Stimulated activated naive CD4-positive, alpha-beta T cell (primary cell): ENCODE measurements around the gene CDC27.
"Not testable (repeated sequence)": the region's sequence is repeated elsewhere in the genome, so short reads cannot be mapped to it uniquely, and the experiment has no call there.

Source experiments
- DNase-seq, 6 experiments: peaks; one replicate each; lab custom pipeline; 2025; lab: John Stamatoyannopoulos, UW

Gene CDC27

DNA sequence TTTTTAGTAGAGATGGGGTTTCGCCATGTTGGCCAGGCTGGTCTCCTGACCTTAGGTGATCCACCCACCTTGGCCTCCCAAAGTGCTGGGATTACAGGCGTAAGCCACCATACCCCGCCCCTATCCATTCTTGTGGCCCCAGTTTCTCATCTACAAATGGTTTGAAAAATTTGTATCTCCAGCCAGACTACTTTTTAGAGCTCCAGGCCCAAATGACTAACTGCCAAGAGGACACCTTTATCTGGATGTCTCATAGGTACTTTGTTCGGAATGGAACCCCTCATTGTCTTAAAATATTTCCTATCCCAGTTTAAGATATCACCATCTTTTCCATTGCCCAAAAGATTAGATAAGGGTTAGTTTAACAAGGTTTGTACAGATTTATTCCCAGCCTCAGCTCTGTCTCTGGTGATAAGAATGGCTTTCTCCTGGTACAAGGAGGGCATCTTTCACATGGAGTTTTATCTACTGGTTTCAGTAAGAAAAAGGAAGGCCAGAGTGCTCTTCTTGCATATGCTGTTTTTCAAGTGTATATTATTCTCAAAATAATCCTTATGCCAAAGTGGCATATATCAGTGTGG, 4.9 kb upstream of the CDC27 start:
- DNase-seq = no peak

DNA sequence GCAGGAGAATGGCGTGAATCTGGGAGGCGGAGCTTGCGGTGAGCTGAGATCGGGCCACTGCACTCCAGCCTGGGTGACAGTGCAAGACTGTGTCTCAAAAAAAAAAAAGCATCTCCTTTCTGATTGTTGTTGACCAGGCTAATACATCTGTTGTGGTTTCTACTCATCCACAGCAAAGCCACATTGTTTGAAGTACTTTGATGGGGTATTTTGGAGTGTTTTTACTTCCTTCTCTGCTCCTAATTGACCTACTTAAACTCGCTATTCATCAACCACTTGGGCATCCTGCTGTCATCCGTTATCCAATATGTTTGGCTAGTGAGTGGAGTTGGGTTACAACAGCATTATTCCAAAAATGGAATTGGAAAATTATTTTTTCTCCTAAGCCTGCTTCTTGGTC, 3.5 kb upstream of the CDC27 start:
- no peak for DNase-seq

DNA sequence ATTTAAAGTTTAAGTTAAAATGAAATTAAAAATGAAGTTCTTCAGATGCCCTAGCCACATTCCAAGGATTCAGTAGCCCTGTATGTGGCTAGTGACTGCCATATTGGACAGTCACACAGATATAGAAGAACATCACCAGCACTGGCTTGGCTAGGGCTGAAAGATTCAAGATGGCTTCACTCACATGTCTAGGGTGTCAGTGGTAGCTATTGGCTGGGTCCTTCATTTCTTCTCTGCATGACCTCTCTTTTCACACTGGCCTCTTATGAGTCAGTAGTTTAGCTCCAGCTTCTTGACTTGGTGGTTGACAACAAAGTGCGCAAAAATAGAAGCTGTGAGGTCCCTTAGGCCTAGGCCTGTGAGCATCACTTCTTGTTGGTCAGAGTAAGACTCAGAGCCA, 1.7 kb upstream of the CDC27 start:
- no peak for DNase-seq

DNA sequence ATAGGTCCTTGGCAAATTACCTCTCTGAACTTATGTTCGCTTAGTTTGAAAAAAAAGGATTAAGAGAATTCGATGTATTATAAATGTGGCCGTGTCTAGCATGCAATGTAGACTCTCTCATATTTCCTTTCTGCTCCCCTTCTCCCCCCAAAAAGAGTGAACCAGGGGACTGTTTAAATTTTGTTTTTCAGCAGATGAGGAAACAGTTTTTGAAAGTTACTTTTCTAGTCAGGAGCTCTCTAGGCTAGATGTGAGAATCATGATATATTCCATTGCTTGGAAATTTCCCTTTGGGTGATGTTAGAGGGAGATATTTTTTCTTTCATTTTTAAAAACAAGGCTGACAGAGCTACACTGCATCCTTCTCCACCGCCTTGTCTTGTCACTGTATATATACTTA, 1.1 kb upstream of the CDC27 start:
- DNase-seq = no peak

DNA sequence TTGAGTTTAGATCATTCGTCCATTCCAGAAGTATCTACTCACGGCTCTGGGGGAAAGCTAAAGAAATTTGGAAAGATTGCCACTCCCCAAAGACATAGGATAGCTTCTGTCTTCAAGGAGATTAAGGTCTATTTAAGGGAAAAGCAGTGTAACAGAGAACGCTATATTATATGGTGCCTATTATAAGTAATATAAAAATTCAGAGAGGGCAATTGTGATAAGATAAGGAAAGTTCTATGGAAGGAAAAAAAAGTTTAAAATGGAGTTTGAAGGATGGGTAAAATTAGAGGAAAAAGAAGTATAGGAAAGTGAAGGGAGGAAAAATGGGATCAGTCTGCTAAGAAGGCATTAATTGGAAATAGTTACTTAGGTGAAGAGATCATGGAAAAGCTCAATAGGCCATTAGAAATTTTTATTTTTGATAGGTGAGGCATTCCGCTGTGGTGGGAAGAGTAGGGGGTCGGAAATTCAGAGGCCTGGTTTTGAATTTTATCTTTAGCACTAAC, 690 bp upstream of the CDC27 start:
- no peak for DNase-seq

DNA sequence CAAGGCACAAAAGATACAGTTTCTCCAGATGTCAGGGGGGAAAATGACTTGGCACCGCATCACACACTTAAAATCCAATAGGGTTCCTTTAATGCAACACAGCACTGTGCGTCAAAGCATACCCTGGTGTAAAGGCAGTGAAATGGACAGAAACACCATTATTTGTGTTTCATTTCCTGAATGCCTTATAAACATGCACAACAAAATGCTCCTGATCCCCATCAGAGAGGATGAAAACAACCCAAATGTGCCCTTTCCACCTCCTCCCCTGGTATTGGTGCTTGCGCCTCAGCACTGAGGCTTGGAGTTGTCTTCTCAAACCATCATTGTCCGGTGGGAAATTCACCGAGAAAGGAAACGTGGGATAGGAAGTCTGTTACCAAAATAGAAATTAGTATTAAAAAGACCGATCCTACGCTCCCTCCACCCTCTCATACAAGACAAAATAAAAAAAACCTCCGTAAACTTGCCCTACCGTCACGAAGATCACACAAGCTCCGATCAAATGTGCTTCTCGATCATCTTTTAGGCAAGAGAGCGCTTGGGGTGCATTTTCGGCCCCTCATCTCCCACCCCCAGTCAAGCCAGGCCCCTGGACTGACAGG, 722 bp downstream of the CDC27 start:
- peak in 3 of 6 experiments; percentile 7 to 37 (median 22) for DNase-seq

DNA sequence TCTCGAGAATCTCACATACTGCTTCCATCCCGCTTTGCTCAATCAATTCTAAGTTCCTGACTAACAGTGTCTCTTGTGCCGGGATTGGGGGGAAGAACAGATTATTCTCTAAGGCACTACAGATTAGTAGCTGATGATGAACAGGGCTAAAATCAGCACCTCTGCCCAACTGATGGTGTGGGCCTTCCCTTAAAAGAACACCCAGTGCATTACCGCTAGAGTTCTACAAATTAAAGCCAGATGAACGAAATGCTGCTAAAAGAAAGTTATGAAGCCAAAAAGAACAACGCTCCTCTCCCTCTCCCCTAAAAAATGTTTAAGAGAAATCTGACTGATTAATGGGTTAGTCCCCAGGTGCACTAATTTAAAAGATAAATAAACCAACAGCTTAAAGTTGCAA, 4.4 kb downstream of the CDC27 start:
- DNase-seq = no peak

DNA sequence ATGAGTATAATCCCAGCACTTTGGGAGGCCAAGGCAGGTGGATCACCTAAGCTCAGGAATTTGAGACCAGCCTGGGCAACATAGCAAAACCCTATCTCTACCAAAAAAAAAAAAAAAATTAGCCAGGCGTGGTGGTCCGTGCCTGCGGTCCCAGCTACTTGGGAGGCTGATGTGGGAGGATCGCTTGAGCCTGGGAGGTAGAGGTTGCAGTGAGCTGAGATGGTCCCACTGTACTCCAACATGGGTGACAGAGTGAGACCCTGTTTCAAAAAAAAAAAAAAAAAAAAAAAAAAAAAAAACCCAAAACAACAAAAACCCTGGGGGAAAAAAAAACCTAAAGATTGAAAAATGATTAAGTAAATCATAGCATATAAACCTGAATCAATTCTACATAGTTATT, 8.1 kb downstream of the CDC27 start:
- not testable (repeated sequence) for DNase-seq

DNA sequence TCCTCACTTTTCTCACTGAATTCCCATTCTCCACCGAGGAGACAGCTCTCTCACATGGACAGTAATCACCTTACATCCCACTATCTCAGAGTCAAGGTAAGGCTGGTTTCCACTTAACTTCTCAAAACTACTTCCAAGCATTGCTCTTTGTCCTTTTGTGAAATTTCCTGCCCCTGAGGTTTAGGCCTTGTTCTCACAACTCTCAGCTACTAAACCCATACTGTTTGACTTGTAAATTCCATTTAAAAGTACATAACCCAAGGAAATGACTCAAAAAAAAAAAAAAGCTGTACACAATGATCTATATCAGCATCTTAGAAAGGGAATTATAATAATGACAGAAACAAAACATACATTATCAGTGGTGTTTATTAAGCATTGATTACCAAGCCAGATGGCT, 8.8 kb downstream of the CDC27 start:
- DNase-seq = no peak

DNA sequence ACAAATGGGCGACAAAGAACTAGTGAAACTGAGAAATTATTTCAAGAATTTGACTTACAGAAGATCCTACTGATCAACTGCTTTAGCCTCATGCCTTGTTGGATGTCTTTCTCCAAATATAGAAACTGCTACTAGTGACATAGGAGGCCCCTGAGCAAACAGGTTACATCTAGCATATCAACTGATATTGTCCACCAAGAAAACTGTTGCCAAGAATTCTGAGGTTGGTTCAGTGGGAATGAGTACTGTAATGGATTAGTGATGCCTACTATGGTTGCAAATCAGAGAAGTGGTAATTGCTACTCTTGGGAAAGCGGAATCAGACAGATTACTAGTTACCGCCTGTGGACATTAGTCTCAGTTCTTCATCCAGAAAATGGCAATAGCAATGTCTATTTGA, 10.0 kb downstream of the CDC27 start:
- DNase-seq = no peak

DNA sequence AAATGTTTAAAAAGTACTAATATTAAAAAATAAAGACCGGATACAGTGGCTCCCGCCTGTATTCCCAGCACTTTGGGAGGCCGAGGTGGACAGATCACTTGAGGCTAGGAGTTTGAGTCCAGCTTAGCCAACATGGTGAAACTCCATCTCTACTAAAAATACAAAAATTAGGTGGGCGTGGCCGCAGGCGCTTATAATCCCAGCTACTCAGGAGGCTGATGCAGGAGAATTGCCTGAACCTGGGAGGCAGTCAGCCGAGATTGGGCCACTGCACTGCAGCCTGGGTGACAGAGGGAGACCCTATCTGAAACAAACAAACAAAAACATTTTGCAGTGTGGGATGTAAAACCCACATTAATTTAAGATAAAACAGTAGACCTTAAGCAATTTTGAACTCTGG, 11.8 kb downstream of the CDC27 start:
- DNase-seq = no peak

DNA sequence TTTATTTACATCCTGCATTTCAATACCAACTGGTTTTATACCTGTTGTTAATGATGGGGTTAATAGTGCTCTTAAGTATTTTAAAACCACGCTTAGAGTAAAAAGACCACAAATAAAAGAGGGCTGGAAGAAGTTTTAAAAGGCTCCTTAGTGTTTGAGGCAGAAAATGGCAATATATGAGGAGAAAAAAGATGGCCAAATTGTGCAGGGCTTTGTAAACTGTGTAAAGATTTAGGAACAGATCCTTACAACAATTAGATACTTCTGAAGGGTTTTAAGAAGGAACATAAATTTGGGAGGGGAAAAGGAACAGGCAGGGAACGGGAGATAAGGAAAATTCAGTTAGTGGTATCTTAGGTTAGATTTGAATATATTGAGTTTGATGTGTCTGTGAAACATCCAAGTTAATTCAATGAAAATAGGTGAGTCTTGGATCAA, 12.7 kb downstream of the CDC27 start:
- no peak for DNase-seq

DNA sequence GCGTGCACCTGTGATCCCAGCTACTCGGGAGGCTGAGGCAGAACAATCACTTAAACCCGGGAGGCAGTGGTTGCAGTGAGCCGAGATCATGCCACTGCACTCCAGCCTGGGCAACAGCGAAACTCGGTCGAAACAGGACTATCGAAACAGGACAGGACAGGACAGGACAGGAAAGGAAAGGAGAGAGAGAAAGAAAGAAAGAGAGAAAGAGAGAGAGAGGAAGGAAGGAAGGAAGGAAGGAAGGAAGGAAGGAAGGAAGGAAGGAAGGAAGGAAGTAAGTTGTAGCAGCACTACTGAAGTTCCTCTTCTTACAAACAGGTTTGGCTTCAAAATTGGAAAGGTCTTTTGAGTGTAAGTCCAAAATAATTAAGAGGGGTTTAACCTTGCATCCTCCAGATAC, 14.3 kb downstream of the CDC27 start:
- not testable (repeated sequence) for DNase-seq

DNA sequence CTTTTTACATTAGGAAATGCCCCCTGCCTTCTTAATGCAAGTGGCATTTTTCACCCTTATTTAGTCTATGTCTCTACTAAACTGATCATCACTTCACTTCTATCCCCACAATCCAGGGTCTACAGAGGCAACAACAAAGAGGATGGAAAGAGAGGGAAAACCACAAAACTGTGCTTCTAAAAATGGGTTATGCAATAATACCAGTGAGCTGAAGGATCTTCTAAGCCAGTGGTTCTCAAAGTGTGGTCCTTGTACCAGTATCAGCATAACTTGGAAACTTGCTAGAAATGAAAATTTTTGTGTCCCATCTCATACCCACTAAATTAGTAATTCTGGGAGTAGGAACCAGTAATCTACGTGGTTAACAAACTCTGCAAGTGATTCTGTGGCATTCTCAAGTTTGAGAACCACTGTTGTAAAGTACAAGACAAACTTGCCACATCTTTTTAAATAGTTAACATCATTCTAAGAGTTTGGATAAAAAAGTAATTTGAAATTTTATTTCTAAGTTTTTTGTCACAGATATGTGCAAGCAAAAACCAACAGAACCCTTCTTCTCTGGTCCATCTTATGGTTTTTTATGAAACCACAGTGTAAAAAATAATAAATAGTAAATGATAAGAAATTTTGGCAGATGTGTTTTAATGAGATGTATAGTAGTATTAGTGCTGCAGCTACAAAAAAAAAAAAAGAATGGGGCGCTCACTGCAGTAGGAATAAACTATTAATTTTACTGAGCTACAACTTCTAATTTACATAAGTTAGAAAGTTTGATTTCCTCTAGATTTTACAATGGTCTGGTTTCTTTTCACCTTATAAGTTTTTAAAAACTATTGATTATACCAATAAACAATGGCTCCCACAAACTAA, 16.2 kb downstream of the CDC27 start:
- no peak for DNase-seq

DNA sequence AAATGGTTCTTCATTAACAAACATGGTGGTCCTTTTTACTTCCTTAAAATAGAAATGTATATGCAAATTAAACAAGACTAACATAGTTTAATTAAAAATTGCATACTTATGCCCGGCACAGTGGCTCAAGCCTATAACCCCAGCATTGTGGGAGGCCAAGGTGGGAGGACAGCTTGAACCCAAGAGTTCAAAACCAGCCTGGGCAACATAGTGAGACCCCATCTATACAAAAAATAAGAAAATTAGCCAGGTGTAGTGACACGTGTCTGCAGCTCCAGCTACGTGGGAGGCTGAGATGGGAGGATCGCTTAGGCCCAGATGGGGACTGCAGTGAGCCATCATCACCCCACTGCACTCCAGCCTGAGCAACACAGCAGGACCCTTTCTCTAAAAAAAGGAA, 18.4 kb downstream of the CDC27 start:
- no peak for DNase-seq

DNA sequence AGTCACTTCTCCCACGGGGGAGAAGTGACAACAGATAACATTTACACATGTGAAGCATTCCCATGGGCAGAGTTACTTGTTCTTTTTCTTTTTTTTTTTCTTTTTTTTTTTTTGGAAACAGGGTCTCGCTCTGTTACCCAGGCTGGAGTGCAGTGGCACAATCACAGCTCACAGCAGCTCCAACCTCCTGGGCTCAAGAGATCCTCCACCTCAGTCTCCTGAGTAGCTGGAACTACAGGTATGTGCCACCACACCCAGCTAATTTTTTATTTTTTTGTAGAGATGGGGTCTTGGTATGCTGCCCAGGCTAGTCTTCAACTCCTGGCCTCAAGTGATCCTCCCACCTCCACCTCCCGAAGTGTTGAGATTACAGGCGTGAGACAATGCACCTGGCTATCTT, 20.2 kb downstream of the CDC27 start:
- not testable (repeated sequence) for DNase-seq

DNA sequence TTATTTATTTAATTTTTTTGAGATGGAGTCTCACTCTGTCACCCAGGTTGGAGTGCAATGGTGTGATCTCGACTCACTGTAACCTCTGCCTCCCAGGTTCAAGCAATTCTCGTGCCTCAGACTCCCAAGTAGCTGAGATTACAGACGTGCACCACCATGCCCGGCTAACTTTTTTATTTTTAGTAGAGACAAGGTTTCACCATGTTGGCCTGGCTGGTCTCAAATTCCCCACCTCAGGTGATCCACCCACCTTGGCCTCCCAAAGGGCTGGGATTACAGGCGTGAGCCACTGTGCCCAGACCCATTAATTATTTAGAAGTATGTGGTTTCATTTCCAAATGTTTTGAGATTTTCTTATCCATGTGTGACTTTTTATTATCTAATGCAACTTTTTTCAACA, 22.2 kb downstream of the CDC27 start:
- DNase-seq = not testable (repeated sequence)

DNA sequence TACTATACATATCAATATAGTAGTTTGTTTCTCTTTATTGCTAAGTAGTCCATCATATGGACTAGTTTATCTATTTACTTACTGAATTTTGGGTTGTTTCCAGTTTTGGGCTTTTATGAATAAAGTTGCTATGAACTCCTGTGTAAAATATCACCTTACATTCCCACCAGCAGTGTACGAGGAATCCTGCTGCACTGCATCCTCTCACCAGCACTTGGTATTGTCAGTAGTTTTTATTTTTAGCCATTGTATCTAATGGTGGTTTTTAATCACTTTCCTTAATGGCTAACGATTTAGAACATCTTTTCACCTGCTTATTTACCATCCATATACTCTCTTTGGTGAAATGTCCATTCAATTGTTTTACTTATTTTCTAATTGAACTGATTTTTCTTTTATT, 24.0 kb downstream of the CDC27 start:
- no peak for DNase-seq

DNA sequence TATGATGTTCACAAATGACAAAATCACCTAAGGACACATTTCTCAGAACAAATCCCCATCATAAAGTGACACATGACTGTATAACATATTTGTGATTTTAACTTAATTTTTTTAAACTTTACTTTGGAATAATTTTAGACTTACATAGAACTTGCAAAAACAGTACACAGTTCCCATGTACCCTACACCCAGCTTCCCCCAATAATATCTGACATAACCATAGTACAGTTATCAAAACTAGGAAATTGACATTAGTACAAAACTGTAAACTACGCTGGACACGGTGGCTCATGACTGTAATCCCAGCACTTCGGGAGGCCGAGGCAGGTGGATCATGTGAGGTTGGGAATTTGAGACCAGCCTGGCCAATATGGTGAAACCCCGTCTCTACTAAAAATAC, 24.8 kb downstream of the CDC27 start:
- no peak for DNase-seq

DNA sequence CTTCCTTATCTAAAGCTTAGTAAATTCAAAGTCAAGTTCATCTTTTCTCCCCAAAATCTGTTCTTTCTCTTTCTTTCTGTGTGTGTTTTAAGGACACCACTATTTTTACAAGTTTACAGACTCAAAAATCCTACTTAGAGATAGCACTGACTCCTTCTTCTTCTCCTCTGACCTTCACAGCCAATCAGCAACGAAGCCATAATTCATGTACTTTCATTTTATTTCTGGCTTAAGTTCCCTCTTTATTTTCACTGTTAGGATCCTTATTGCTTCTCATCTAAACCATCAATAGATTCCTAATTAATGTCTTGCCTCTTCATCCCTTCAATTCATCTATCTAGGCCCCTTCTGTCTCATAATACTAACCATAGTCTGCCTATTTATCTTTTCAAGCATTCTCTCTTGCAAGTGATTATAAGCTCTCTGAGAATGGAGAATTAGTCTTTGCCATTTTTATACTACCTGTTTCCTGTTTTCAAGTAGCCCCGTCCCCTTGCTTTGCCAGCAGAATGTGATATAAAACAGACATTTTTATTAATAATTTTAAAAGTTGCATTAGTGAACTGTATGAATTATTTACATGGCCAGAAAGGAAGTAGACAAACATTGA, 27.0 kb downstream of the CDC27 start:
- no peak for DNase-seq

DNA sequence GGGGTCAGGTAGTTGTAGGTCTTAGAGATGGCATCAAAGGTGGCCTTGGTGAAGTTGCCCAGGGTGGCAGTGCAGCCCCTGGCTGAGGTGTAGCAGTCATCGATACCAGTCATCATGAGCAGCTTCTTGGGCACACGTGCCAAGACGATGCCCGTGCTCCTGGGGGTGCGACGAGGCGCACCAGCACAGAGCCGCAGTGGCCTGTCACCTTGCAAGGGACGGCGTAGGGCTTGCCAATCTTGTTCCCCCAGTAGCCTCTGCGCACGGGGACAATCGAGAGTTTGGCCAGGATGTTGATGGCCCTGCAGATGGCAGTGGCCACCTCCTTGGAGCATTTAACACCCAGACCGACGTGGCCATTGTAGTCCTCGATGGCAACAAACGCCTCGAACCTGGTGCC, 29.8 kb downstream of the CDC27 start:
- DNase-seq = no peak

DNA sequence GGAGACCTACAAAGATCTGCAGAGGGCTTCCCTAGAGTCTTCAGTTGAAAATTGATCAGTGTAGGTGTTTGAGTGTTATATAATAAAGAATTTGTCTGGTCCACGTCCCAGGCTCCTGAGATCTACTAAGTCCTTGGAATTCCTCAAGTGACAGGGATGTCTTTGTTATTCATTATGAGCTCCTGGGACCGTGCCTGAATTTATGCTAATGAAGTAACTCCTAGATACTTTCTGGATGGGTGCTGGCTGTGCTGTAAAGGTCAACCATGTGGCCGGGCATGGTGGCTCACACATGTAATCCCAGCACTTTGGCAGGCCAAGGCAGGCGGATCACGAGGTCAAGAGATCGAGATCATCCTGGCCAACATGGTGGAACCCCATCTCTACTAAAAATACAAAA, 43.7 kb downstream of the CDC27 start:
- no peak for DNase-seq

DNA sequence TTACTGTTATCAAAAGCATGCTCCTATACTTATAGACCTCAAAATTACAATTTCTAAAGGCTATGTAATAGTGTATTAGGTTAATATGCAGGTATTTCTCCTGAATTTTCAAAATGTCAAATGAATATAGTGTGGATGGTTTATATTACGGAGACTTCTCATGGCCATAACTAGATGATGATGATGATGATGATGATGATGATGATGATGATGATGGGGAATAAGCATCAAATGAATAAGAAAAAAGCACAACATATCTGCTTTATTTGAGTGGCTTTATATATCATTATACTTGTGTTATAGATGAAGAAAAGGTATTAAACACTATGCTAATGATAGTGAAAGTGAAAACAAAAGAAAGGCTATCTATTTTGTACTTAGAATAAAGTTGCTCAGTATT, 53.9 kb downstream of the CDC27 start:
- DNase-seq = no peak
